HCT116 (cell line): Measurements from ENCODE around the gene DVL2. TPM values are rescaled to one million over a fixed set of nuclear protein-coding genes. Genes with fewer than 3 reads are reported as not detected.

Source experiments
- ATAC-seq: fragments of 200-7000 bp; cut with Tn5 transposase; 2 replicates; pipeline ENCODE4 v1.9.1; 2020; ENCODE audit warnings: mild to moderate bottlenecking, moderate library complexity
- BruUV-seq: library from RNA; stranded (reverse); fragments of 400-500 nt; replicated peaks from 2 replicates; lab custom pipeline; 2021; lab: Mats Ljungman, UMichigan
- CTCF ChIA-PET: fragments of 300-600 bp; sonication (Branson Sonifier 250); formaldehyde crosslinking; loops from one replicate; lab custom pipeline; 2021; ENCODE audit warnings: antibody characterized with exemption; lab: Charles Lee
- POLR2A ChIA-PET: fragments of 300-600, 350-600 bp; sonication (Branson Sonifier 250); formaldehyde crosslinking; loops from one replicate; lab custom pipeline; 2021; ENCODE audit warnings: antibody characterized with exemption; lab: Charles Lee
- RAD21 ChIA-PET, 2 experiments: fragments of 300-600 bp; sonication (Branson Sonifier 250); formaldehyde crosslinking; loops; one replicate each; lab custom pipeline; 2023; ENCODE audit warnings: low total read pairs in 2 of 2; ENCODE audit not compliant: uncharacterized antibody in 2 of 2, unreplicated experiment in 2 of 2, low non-redundant PET in 1 of 2; lab: Charles Lee
- DNase-seq: peaks from one replicate; pipeline ENCODE4 v3.0.0-alpha.2; 2010; ENCODE audit warnings: low read depth, low spot score
- H2AFZ ChIP-seq: fragments of 200-600 bp; shearing (Covaris generic), sonication (generic); 2 replicates; pipeline ENCODE4 v1.6.1; 2017; ENCODE audit warnings: low read depth, mixed run types, mixed read lengths, antibody characterized with exemption, low read length; ENCODE audit not compliant: poor library complexity, severe bottlenecking
- H3K27ac ChIP-seq: 2 replicates; pipeline ENCODE4 v1.5.1; 2012; ENCODE audit warnings: low read depth, low read length
- H3K27me3 ChIP-seq: fragments of 200-600 bp; sonication (generic); 2 replicates; pipeline ENCODE4 v1.6.1; 2016; ENCODE audit warnings: mixed run types, low read length, mixed read lengths; ENCODE audit not compliant: insufficient read depth
- H3K36me3 ChIP-seq, 2 experiments: fragments of 200-500 bp in 1 of 2; fragments of 200-600 bp in 1 of 2; sonication (Bioruptor generic) in 1 of 2; sonication (generic) in 1 of 2; 2 replicates each; pipeline versions ENCODE4 v1.5.1 to v1.6.1; 2014 to 2016; ENCODE audit warnings: low read length in 2 of 2, inconsistent platforms in 1 of 2, mixed read lengths in 1 of 2, mixed run types in 1 of 2; ENCODE audit not compliant: insufficient read depth in 2 of 2, control insufficient read depth in 1 of 2
- H3K4me1 ChIP-seq, 2 experiments: fragments of 200-600 bp in 1 of 2; sonication (generic) in 1 of 2; 2 replicates each; pipeline versions ENCODE4 v1.5.1 to v1.6.1; 2012 to 2017; ENCODE audit warnings: low read length in 2 of 2, inconsistent platforms in 1 of 2, mild to moderate bottlenecking in 1 of 2, mixed read lengths in 1 of 2, mixed run types in 1 of 2, moderate library complexity in 1 of 2; ENCODE audit not compliant: insufficient read depth in 2 of 2, control insufficient read depth in 1 of 2
- H3K4me2 ChIP-seq: fragments of 200-600 bp; sonication (generic); 2 replicates; pipeline ENCODE4 v1.6.1; 2017; ENCODE audit warnings: mixed run types, low read length, mixed read lengths
- H3K4me3 ChIP-seq, 2 experiments: fragments of 200-600 bp in 1 of 2; sonication (generic) in 1 of 2; replicated peaks in 1 of 2; 2 replicates each; pipeline ENCODE4 v1.5.1; 2011 to 2016; ENCODE audit warnings: low read length in 2 of 2, control low read depth in 1 of 2, low read depth in 1 of 2, mild to moderate bottlenecking in 1 of 2, mixed read lengths in 1 of 2, mixed run types in 1 of 2
- H3K79me2 ChIP-seq: fragments of 200-600 bp; sonication (generic); 2 replicates; pipeline ENCODE4 v1.6.1; 2017; ENCODE audit warnings: mild to moderate bottlenecking, mixed run types, low read length, moderate library complexity, mixed read lengths; ENCODE audit not compliant: insufficient read depth
- H3K9ac ChIP-seq: fragments of 200-600 bp; sonication (generic); 2 replicates; pipeline ENCODE4 v1.6.1; 2016; ENCODE audit warnings: low read length, mixed read lengths
- H3K9me2 ChIP-seq: fragments of 200-600 bp; sonication (generic), shearing (Covaris generic); 2 replicates; pipeline ENCODE4 v1.6.1; 2017; ENCODE audit warnings: mixed run types, mild to moderate bottlenecking, moderate library complexity; ENCODE audit not compliant: insufficient read depth
- H3K9me3 ChIP-seq, 2 experiments: fragments of 200-500 bp in 1 of 2; fragments of 200-600 bp in 1 of 2; sonication (Bioruptor generic) in 1 of 2; sonication (generic) in 1 of 2; 2 replicates each; pipeline ENCODE4 v1.6.1; 2014 to 2017; ENCODE audit warnings: low read length in 2 of 2, mixed read lengths in 2 of 2, inconsistent platforms in 1 of 2, low read depth in 1 of 2, mild to moderate bottlenecking in 1 of 2, mixed run types in 1 of 2, moderate library complexity in 1 of 2; ENCODE audit not compliant: control insufficient read depth in 1 of 2, insufficient read depth in 1 of 2
- H4K20me1 ChIP-seq: fragments of 200-600 bp; sonication (generic), shearing (Covaris generic); 2 replicates; pipeline ENCODE4 v1.6.1; 2017; ENCODE audit warnings: mixed run types, mild to moderate bottlenecking, moderate library complexity; ENCODE audit not compliant: insufficient read depth
- CBX3 ChIP-seq: IDR thresholded peaks from 2 replicates; pipeline ENCODE4 v1.6.1; 2012; ENCODE audit warnings: low read depth
- CEBPB ChIP-seq: IDR thresholded peaks from 2 replicates; pipeline ENCODE4 v1.6.1; 2012; ENCODE audit warnings: low read depth
- EZH2 ChIP-seq: fragments of 200-600 bp; sonication (generic); IDR thresholded peaks from 2 replicates; pipeline ENCODE4 v1.6.1; 2017; ENCODE audit warnings: antibody characterized with exemption, mixed run types
- JUND ChIP-seq: IDR thresholded peaks from 2 replicates; pipeline ENCODE4 v1.6.1; 2012
- POLR2AphosphoS5 ChIP-seq: IDR thresholded peaks from 2 replicates; pipeline ENCODE4 v1.6.1; 2011; ENCODE audit warnings: mild to moderate bottlenecking, low read depth, low read length, moderate library complexity
- RAD21 ChIP-seq: IDR thresholded peaks from 2 replicates; pipeline ENCODE4 v1.6.1; 2012; ENCODE audit warnings: low read depth, mild to moderate bottlenecking
- SIN3A ChIP-seq: IDR thresholded peaks from 2 replicates; pipeline ENCODE4 v1.6.1; 2012; ENCODE audit warnings: low read depth
- SP1 ChIP-seq: IDR thresholded peaks from 2 replicates; pipeline ENCODE4 v1.6.1; 2012; ENCODE audit warnings: low read depth
- SRF ChIP-seq: IDR thresholded peaks from 2 replicates; pipeline ENCODE4 v1.6.1; 2012; ENCODE audit warnings: low read depth
- YY1 ChIP-seq: IDR thresholded peaks from 2 replicates; pipeline ENCODE4 v1.6.1; 2011; ENCODE audit warnings: low read length, low read depth, moderate library complexity, mild to moderate bottlenecking; ENCODE audit not compliant: insufficient replicate concordance; ENCODE audit errors: extremely low read depth
- ZFX ChIP-seq: fragments of 450-650 bp; IDR thresholded peaks from 2 replicates; pipeline ENCODE4 v1.6.1; 2017
- ZNF274 ChIP-seq: fragments of 200-500 bp; sonication (Bioruptor generic); IDR thresholded peaks from 2 replicates; pipeline ENCODE4 v1.6.1; 2014; ENCODE audit warnings: mild to moderate bottlenecking, low read depth, low read length, inconsistent platforms
- intact Hi-C: fragments of 100-400 bp; cut with micrococcal nuclease; formaldehyde crosslinking; loops from 2 replicates; pipeline ENCODE4 v1.10.0; 2022
- total RNA-seq: library from RNA; stranded (reverse); gene quantifications from one replicate; pipeline ENCODE4 v1.2.1, GENCODE V29; 2021; ENCODE audit not compliant: unreplicated experiment
- TF ChIP-seq, protein P1 (sequence below): IDR thresholded peaks from 2 replicates; pipeline ENCODE4 v1.6.1; 2012; ENCODE audit warnings: low read depth
- TF ChIP-seq, protein P2 (sequence below), 3 experiments: fragments of 200-600 bp in 1 of 3; sonication (generic) in 1 of 3; IDR thresholded peaks in 2 of 3; conservative IDR thresholded peaks in 1 of 3; 2 replicates each; pipeline ENCODE4 v1.5.1; 2012 to 2017; ENCODE audit warnings: low read depth in 2 of 3, low read length in 2 of 3, antibody characterized with exemption in 1 of 3, borderline replicate concordance in 1 of 3, control low read depth in 1 of 3, mild to moderate bottlenecking in 1 of 3, mixed read lengths in 1 of 3, mixed run types in 1 of 3, moderate library complexity in 1 of 3; ENCODE audit not compliant: insufficient read depth in 1 of 3
- TF ChIP-seq, protein P3 (sequence below): IDR thresholded peaks from 2 replicates; pipeline ENCODE4 v1.6.1; 2012
- TF ChIP-seq, protein P4 (sequence below): IDR thresholded peaks from 2 replicates; pipeline ENCODE4 v1.6.1; 2012

DVL2 gene
- total RNA-seq, 1 experiment from 2014 or later: 69.7 TPM

DNA sequence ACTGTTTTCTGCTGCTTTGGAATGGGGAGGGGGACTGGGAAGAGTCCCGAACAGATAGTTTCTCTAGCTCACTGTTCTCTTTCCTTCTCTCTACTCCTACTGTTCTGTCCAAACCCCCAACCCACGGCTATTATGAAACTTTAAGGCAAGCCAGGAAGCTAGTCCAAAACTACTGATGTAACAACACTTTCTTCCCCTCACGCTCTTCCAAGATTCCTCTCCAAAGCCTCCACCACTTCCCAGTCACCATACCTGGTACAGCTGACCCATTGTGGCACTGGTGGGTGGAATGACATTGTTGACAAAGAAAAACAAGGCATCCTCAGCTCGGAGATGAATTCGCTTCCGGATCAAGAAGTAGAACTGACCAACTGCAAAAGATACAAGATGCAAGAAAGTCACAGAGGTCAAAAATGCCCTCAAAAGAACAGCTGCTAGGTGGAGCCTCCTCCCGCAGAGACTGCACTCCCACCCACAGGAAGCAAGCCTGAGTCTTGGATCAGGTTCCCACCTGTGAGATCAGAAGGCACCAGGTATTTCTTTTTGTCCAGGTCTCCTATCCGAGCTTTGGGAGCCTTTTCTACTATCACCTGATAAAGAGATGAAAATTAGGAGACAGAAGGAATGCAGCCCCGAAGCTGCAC lies 6.9 kb upstream of the DVL2 start:
- ChIA-PET CTCF (interaction anchor here (0.9 to 1.6 kb wide), 2 partner anchors 21 to 196 kb away, joined by 3 to 4 read pairs; no protein-coding TSS in a partner anchor), POLR2A (interaction anchor here (1.1 to 2.9 kb wide), 6 partner anchors 10 to 88 kb away, joined by 3 to 13 read pairs (median 6); partner anchors contain the start of genes ACADVL, CTDNEP1, DLG4 and ELP5), RAD21 (interaction anchor here in 1 of 2 experiments (1.3 kb wide), 1 partner anchor 20 kb away, joined by 5 read pairs; no protein-coding TSS in a partner anchor)
- no peaks in the 10 kb centered on the region for H4K20me1 ChIP-seq
- BruUV-seq: no TSS peak
- H3K9ac ChIP-seq: peak overlapping the region; percentile 85
- H3K4me2 ChIP-seq: peak overlapping the region; percentile 79
- H3K27me3 ChIP-seq: no peaks in the 10 kb centered on the region
- H2AFZ ChIP-seq: no peak overlapping the region
- H3K79me2 ChIP-seq: peaks cover 49% of the 10 kb centered on the region
- H3K9me3 ChIP-seq: no peaks in the 10 kb centered on the region
- DNase-seq: no peak
- ATAC-seq: no peak
- H3K4me3 ChIP-seq: peak overlapping the region; percentile 93 to 97
- H3K36me3 ChIP-seq: peaks cover 22 to 37% of the 10 kb centered on the region in 2 experiments; a peak in 3 of 4 replicates
- intact Hi-C loops: no loop called here
- peaks cover 27 to 47% of the 10 kb centered on the region in 2 experiments for H3K4me1 ChIP-seq
- no peaks in the 10 kb centered on the region for H3K9me2 ChIP-seq
- TF ChIP-seq, protein P1, sequence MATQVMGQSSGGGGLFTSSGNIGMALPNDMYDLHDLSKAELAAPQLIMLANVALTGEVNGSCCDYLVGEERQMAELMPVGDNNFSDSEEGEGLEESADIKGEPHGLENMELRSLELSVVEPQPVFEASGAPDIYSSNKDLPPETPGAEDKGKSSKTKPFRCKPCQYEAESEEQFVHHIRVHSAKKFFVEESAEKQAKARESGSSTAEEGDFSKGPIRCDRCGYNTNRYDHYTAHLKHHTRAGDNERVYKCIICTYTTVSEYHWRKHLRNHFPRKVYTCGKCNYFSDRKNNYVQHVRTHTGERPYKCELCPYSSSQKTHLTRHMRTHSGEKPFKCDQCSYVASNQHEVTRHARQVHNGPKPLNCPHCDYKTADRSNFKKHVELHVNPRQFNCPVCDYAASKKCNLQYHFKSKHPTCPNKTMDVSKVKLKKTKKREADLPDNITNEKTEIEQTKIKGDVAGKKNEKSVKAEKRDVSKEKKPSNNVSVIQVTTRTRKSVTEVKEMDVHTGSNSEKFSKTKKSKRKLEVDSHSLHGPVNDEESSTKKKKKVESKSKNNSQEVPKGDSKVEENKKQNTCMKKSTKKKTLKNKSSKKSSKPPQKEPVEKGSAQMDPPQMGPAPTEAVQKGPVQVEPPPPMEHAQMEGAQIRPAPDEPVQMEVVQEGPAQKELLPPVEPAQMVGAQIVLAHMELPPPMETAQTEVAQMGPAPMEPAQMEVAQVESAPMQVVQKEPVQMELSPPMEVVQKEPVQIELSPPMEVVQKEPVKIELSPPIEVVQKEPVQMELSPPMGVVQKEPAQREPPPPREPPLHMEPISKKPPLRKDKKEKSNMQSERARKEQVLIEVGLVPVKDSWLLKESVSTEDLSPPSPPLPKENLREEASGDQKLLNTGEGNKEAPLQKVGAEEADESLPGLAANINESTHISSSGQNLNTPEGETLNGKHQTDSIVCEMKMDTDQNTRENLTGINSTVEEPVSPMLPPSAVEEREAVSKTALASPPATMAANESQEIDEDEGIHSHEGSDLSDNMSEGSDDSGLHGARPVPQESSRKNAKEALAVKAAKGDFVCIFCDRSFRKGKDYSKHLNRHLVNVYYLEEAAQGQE: no peak
- no peak for TF ChIP-seq SP1
- TF ChIP-seq RAD21: no peak
- TF ChIP-seq, protein P2, sequence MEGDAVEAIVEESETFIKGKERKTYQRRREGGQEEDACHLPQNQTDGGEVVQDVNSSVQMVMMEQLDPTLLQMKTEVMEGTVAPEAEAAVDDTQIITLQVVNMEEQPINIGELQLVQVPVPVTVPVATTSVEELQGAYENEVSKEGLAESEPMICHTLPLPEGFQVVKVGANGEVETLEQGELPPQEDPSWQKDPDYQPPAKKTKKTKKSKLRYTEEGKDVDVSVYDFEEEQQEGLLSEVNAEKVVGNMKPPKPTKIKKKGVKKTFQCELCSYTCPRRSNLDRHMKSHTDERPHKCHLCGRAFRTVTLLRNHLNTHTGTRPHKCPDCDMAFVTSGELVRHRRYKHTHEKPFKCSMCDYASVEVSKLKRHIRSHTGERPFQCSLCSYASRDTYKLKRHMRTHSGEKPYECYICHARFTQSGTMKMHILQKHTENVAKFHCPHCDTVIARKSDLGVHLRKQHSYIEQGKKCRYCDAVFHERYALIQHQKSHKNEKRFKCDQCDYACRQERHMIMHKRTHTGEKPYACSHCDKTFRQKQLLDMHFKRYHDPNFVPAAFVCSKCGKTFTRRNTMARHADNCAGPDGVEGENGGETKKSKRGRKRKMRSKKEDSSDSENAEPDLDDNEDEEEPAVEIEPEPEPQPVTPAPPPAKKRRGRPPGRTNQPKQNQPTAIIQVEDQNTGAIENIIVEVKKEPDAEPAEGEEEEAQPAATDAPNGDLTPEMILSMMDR (IDR thresholded peaks at IDR 0.05 in 2 of 3, conservative IDR thresholded peaks at IDR 0.05 in 1 of 3; ENCODE audit: borderline replicate concordance in 1 of 3, insufficient read depth in 1 of 3, low read depth in 2 of 3, low read length in 2 of 3): no peak
- no peak for TF ChIP-seq JUND
- no peak for TF ChIP-seq EZH2
- TF ChIP-seq CBX3: no peak
- no peak for TF ChIP-seq ZFX
- TF ChIP-seq SIN3A: no peak
- no peak for TF ChIP-seq CEBPB
- TF ChIP-seq, protein P3, sequence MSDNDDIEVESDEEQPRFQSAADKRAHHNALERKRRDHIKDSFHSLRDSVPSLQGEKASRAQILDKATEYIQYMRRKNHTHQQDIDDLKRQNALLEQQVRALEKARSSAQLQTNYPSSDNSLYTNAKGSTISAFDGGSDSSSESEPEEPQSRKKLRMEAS: no peak
- TF ChIP-seq, protein P4, sequence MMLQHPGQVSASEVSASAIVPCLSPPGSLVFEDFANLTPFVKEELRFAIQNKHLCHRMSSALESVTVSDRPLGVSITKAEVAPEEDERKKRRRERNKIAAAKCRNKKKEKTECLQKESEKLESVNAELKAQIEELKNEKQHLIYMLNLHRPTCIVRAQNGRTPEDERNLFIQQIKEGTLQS: no peak
- TF ChIP-seq ZNF274: no peak
- TF ChIP-seq SRF: no peak
- no peak for TF ChIP-seq POLR2AphosphoS5
- no peak for TF ChIP-seq YY1
- H3K27ac ChIP-seq: peak overlapping the region; percentile 92
